Measurements from ENCODE around the gene MYCBPAP.

GRCh38 chr17:50501054-50501453 lies 7.2 kb upstream of the MYCBPAP start:
- TF ChIP-seq POLR2A (IDR thresholded peaks at IDR 0.05) (no peak), CTCF (IDR thresholded peaks at IDR 0.05) (peak in 4 of 6 experiments; percentile 24 to 43 (median 35))
